Activated T-cell treated with anti-CD3 and anti-CD28 coated beads, Interleukin-2, amount 50 U/mL, for 1 hour (primary cell): ENCODE measurements around the gene CTNNA2.

Source experiments
- DNase-seq: peaks from one replicate; pipeline ENCODE4 v3.0.0-alpha.2; 2020

The CTNNA2 gene

DNA sequence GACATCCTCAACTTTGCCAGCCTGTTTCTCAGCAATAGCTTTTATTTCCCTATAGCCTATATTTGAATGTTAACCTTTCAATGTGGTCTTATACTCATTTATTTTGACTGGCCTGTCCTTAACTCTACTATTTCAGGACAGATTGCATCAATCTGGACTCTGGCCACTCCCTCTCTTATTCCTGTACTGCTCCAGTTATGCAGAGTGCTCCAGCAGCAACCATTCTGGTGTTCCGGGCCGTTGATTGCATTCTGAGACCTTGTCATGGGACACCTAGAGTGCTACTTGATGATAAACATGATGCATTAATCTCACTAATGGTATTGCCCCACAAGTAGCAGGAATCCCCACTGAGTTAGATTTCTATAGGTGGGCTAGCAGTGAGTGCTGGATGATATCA lies 428.3 kb downstream of the CTNNA2 start:
- no peak for DNase-seq

DNA sequence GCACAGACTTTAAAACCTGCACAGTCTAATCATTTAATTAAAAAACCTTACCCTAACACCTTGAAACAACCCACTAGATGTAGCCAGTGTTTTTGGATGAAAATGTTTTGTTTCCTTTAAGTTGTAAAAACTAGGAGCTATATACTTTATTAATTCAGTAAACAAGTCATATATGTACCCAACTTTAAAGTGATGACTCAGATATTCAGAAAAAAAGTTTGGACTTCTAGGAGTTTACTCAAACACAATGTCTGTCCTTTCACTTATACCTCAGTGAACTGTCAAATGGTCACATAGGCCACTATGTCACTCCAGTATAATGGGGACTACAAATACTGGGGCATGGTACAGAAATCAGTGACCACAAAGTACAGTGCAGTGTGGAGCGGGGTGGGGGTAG lies 431.4 kb downstream of the CTNNA2 start:
- no peak for DNase-seq

DNA sequence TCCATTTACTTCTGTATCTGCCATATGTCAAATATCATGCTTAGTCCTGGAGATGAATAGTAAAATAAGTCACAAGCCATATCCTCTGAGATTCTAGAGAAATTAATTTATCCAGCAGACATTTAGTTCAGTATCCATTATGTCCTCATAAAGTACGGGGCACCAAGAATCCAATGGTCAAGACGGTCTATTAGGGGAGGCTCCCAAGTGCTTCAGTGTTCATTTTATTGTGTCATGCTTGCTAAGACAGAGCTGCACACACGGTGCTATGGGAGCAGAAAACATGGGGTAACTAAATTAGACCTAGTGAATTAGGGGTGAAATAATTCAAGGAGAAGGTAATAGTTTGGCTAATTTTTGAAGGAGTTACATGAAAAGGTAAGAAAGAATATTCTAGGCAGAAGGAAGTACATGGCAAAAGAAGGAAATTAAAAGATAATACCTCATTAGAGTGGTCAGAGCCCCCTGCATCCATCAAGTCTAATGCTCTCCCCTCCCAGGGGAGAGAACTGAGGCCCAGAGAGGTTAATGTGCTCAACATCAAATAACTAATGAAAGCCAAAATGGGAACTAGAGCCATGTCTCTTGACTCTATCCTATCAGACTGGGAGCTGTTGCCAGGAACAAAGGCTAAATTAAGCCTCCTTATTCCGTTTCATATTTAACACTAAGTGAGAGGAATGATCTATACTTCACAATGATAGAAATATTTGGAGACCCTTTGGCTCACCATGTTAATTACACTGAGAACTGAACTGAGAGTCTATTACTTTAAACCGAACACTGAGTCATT lies 433.0 kb downstream of the CTNNA2 start:
- no peak for DNase-seq

DNA sequence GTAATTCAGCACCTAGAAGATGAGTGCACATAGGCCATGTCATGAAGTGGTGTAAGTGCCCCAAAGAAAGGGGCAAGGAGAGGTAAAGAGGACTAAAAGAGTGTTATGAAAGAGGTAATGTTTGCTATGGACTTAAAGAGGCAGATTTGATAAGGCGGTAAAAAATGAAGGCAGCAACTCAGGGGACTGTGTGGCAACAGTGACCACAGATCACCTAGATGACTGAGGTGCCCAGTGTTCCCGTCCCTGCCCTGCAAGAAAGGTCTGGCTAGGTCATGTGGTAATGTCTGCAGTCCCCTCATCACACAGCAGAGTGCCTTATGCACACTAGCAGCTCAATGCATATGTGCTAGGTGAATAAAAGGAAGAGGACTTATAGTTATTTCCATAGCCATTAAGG lies 434.9 kb downstream of the CTNNA2 start:
- no peak for DNase-seq

DNA sequence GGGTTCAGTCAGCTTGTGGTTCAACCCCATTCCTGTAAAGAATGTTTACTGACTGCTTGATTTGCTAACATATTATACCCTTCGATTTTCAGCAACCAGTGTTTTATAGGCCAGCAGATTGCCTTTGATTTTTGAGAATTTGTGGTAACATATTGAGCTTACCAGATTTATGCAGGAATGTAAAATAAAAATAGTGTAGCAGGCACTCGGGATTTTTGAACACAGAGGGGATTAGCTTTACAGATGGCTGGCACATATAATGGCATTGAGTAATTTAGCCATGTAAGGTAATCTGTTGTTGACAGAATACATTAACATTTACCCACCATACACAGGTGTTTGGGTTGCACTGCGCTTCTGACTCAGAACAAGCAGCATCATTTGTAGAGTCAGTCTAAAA lies 437.7 kb downstream of the CTNNA2 start:
- DNase-seq = no peak

DNA sequence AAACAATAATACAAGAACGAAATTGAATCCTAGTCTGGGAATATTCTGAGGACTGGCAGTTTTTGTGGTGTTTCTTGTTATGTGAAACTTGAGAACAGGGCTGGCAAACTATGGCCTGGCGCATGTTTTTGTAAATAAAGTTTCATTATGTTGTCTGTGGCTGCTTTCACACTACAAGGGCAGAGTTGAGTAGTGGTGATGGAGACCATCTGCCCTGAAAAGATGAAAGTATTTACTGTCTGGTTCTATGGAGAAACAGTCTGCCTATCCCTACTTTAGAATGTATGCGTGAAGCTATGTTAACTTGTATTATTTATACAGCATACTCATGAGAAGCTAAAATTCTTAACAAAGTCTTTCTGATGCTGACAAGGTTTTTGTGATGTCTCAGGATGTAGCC lies 439.8 kb downstream of the CTNNA2 start:
- DNase-seq = no peak

DNA sequence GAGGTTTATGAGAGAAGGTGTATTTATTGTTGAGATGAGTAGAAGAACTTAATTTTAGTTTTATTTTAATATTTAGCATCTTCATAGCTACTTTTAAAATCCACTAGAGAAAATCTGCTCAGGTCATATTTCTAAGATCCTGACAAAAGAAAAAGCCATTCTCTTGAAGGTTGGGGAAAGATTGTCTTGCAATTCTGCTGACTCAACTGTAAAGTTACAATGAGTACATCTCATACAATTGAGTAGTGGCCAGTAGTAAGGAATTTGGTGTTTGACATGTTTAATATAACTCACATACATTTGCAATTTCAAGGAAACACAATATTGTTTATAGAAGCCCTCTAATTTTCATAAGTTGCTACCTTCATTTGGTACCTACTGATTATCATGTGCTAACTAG lies 447.2 kb downstream of the CTNNA2 start:
- no peak for DNase-seq

DNA sequence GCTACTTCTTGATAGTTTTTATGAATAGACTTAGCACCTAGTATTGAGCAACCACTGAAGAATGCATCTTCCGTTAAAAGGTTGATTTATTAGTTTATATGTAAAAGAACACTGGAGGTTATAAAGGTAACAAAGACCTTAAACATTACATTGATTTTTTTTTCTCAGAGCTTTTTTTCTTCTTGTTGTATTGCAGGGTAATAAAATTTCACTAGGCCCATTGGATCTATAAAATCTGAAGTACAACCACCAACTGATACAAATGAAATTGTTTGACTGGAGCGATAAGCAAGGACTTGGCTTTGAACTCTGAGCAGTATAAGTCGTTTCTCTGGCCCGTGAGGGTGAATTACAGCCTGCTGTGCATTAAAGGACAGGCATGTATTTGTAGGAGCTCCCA lies 447.7 kb downstream of the CTNNA2 start:
- no peak for DNase-seq

DNA sequence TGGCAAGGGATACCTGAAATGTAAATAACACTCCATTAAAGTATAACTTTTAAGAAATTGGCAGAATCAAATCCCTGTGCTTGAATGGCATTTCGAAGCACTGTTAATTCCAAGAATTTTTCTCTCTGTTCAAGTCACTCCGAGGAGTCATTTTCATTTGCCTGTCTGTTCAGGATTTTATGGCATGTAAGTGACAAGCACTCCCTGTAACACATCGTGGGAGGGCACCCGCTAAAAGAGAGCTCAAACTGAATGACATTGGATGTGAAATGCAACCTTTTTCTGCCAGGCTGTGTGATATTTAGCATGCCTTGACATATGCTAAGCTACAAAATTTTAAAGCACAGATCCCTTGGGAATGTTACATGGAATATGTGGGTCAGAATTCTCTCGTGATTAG lies 452.1 kb downstream of the CTNNA2 start:
- no peak for DNase-seq

DNA sequence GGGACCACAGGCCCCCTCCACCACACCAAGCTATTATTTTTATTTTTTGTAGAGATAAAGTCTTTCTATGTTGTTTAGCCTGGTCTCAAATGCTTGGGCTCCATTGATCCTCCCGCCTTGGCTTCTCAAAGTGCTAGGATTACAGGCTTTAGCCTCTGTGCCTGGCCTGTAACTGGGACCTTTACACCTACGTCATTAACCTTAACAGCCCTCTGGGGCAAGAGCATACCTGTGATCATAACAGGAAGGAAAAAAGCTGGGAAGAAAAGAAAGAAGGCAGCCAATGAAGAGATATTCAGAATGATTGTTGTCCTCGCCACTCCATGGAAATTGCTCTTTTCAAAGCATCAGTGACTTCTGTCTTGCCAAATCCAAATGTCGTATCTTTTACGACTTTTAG lies 453.5 kb downstream of the CTNNA2 start:
- DNase-seq = no peak

DNA sequence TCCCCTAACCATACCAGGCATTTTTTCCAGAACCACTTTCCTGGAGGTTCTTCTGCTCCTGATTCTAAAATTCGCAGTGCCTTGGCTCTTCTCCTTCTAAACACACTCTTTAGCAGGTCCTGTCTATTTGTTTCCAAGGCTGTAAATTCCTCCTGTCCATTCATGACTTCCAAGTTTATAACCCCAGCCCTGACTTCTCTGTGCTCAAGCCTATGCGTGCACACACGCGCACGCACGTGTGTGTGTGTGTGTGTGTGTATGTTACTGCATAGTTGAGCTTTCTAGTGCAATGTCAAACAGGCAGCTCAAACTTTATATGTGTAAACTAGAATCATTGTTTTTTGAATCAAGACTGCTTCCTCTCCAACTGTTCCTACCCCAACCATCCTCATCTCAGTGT lies 454.0 kb downstream of the CTNNA2 start:
- DNase-seq = no peak

DNA sequence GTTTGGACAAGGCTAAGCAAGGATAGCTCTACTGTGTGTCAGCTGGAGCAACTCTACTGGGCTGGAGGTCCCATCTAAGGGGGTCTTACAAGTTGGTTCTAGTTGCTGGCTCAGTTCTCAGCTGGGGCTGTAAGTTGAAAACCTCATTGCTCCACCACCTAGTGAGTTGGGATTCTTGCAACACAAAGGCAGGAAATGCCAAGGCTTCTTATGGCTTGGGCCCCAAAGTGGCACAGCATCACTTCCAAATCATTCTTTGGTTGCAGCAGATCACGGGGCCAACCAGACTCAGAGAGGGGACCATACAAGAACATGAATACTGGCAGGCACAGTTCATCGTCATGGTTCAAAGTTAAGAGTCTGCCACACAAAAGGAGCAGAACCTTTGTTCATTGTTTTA lies 459.0 kb downstream of the CTNNA2 start:
- no peak for DNase-seq

DNA sequence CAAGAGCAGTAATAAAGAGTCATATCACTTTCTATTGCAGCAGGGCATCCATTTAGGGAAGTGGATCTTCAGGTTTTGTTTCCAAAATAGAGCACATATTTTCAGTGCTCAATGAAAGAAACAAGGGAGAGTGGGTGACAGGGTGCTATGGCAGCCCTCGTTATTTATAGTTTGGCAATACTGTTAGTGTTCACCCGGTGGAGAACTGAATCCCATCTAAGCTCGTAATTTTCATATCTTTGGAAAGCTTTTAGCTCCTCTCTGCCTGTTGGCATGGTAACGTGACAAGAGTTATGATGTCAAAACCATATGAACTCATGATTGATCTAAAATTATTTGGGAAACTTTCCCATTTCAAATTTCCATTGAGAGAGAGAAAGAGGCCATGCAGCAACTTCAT lies 459.8 kb downstream of the CTNNA2 start:
- DNase-seq = no peak

DNA sequence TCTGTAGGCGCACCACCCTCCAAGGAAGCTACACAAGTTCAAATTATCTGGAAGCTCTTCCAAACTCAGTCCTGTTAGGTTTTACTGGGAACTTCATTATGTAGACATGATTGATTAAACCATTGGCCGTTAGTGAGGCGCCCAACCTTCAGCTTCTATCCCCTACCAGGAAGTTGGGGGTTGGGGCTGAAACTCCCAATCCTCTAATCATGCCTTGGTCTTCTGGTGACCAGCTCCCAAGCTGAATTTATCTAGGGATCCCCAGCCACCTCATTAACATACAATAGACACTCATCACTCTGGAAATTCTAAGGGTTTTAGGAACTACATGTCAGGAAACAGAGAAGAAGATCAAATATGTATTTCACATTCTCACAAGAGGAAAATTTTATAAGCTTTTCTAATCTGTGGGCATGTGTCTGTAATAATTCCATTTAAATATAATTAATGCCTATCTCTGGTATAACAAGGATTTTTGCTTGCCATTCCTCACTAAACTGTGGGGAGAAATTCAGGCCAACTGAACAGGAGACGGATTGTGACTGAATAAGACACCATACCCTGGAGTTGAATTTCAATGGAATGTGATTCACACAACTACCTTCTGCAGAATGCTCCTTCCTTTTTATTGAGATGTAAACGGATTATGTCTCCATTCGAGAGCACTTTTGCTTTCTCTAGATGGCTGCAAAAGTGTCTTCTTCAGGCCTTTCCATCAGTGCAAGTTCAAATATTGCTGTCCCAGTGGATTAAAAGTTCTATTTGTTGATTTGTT lies 463.1 kb downstream of the CTNNA2 start:
- DNase-seq = no peak

DNA sequence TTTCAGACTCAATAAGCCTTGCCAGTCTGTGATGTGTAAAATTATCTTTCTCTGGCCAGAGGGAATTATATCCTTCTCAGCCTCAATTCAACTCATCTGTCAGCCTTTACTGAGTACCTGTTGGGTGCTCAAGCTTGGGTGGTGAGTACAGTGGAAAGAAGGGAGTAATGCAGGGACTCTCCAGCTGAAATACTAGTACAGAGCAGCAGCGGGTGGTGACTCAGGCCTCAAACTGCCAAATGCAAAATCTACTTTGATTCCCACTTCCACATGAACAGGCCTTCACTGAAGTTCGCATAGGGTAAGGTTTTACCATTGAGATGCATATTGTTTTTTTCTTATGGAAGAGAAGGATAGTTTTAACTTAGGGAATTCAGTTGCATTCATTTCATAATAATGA lies 464.9 kb downstream of the CTNNA2 start:
- DNase-seq = no peak

DNA sequence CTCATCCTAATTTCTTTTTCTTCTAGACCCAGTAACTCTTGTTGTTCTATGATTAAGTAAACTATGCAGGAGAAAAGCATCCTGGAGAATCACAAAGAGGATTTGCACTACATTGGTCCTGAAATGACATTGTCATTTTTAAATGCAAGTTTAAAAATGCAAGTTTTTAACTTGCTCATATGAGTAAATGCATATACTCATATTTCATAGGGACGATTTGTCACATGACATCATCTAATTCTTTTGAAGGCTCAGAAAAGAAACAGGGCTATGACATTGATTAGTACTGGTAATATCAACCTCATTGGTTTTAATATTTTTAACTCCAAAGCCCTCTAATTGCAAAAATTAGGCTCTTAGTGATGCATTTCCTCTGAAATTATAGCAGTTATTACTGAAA lies 467.3 kb downstream of the CTNNA2 start:
- no peak for DNase-seq

DNA sequence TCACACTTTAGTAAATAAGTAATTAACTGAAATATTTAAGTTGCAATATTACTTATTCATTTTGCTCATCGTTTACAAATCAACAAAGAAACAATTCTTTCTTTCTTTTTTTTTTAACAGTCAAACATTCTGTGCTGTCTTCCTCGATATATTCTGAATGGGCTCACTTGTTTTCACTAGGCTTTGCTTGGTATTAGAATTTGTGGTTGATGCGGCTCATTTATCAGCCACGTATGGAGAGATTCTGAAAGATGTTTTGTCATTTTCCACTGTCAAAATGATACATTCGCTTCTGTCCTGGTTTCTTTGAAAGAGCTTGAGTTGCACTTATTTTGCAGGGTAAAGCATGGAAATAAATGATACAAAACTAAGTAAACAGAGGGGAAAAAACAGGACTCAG lies 468.0 kb downstream of the CTNNA2 start:
- DNase-seq = no peak

DNA sequence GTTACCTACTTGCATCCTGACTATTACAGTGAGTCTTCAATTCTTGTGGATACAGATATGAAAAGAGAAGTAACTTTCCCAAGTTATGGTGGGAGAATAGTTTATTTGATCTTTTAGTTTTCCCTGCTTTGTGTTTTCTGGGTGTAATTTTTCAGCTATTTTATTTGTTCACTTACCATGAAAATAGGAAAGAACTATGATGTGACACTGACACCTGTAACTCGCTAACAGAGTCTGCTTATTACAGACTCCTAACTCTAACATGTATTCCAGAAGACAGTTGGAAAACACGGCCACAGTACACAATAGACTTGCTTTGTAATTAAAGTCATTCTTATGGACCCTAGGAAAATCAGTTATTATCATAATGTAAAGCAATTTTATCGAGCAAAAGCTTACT lies 468.5 kb downstream of the CTNNA2 start:
- no peak for DNase-seq

DNA sequence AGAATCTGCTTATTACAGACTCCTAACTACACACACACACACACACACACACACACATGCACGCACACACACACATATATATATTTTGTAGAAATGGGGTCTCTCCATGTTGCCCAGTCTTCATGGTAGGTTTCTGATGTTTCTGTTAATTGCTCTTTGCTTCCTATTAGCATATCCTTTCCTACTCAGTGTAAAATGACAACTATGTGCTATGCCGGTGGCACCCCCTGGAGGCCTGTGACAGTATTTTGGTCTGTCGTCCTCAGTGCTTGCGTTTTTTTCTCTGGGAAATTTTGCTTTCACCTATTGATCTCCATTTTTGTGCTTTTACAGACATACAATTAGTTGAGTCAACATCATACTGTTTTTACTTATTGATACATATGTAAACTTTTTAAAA lies 469.6 kb downstream of the CTNNA2 start:
- DNase-seq = no peak

DNA sequence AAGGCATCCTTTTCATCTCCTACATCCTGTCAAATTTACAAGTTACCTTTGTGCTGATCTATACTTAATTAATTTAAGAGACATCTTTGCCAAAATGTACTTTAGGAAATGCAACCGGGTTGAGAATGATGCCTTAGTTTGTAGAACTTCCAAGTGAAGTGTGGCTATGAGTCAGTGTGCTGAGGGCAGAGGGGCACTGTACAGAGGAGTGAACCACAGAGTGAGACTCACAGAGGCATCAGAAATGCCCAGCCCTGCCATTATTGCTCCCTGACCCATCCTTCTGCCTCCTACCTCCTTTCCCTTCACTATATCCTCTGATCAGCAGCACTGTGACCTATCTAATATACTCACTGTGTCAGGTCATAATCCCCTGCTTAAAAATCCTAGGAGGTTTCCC lies 471.6 kb downstream of the CTNNA2 start:
- DNase-seq = no peak

DNA sequence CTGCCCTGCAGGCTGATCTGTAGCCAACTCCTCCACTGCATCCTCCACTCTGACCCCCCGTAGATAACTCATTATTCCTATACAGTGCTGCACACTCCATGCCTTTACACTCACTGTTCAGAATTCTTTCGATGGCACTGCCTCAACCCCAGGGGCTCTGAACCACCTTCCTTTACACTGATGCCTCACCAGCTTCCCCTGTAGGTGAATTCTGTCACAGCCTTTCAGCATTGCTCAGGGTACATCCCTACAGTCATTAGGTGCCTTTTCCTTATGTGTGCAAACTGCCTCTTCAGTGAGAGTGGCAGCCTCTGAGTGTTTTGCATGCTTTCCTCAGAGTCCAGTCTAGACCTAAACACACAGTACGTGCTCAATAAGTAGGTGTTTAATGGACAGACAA lies 472.3 kb downstream of the CTNNA2 start:
- no peak for DNase-seq

DNA sequence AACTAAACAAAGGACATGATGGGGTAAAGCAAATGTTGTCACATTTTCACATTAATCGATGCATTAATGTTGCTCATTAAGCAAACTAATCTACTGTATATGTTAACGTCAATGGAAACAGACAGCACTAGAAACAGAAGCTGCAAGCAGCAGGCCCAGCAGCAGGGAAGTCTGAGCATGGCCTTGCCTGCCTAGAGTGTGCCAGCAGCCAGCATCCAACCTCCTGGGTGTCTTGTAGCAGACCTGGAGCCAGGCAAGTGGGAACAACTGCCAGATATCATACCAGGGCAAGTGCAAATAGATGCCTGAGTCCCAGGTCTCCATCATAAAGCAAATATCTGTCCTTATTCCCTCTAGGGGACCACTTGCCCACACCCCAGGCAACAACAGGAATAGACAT lies 472.7 kb downstream of the CTNNA2 start:
- no peak for DNase-seq

DNA sequence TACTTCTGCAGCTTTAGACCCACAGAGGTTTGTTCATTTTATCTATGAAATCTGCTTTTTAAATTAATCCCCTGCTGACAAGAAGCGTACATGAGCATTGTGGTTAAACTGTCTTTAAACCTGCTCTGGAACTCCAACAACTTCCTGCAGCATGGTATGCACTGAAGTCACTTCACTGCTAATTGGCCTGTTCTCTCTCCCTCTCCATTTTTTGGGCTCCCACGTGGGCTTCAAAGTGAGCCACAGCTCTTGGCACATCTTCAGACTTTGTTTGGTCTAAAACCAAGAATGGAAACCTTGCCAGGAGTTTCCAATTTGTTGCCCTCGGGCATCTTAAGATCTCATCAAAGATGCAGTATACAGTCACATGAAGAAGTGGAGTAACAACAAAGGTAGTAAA lies 480.3 kb downstream of the CTNNA2 start:
- DNase-seq = no peak

DNA sequence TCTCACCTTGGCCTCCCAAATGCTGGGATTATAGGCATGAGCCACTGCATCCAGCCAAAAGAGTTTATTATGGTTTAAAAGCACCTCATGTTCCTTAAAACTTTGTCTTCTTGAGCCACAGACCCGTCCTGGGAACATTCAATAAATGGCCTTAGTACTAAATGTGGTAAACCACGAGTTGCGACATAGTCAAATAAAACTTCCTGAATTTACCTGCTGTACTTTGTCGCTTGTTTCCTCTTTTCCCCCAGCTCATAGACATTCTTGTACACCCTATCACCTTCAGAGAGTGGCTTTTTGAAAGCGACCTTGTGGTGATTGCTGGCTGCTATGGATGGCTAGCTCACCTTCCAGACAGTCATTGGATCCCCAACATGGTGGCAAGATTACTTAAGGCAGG lies 481.3 kb downstream of the CTNNA2 start:
- no peak for DNase-seq

DNA sequence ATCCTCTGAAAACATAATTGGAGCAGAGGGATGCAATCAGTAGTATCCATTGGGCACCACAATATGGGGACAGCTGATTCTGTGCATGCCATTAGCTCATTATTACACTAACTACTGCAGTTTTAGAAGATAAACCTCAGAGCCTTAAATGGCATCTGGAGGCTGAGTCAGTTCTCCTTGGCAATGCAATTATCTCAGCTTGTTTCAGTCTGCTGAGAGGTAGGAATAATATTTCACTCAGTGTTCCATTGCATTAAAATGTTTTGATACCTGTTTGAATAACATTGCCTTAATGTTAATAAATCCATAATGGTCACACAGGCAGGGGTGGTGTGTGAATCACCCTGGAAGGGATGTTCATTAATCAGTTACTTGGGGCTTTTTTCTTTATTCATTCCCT lies 482.1 kb downstream of the CTNNA2 start:
- DNase-seq = no peak
